Measurements from ENCODE around the gene ERC2.

ERC2 gene

GRCh38 chr3:55984626-55985025, 483.6 kb downstream of the ERC2 start:
- no peak for DNase-seq (ENCODE audit: low read depth)

DNA sequence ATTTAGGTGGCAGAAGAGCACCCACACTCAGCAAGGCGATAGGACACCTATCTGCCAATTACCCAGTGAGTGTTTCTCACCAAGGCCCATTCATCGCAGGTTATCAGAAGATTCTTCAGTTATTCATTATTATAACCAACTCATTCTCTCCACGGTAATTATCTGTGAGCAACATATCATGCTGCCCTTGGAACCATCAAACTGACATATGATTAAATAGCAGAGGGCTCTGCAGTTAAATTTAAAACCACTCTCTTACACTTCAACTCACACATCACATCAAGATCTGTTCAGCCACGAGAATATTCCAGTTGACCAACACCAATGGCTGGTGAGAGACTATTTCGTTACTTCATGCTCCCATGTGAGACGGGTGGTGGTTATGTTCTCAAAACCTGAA, 489.3 kb downstream of the ERC2 start:
- DNase-seq (ENCODE audit: low read depth): no peak

DNA sequence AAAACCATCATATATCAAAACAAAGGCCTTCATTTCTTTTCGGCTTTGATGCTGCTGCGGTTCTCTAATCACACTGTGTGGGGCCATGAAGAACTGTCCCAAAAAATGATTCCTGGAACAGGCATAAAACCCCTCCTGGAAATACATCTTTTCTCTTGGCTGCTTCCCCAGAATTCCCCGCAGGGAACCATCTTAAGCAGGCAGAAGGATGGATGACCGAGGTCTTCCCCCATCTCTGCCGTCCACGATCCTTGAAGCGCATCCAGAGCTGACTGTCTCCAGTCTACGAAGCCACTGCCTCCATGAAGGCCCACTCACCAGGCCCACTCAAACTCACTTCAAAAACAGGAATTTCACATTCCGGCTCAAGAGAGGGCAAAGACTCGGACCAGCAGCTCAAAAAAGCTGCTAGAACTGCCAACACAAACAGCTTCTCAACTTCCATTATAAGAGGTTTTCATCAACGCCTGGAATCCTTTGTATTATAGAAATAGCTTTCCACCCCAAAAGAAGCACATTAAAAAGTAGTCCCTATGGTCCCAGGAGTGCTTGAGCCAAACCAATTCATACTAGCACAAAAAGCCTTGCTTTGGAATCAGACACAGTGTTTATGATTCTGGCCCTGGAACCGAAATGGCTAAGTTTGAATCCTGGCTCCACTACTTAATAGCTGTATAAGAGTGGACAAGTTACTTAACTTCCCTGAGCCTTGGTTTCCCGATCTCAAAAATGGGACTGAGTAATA, 493.7 kb downstream of the ERC2 start:
- DNase-seq (ENCODE audit: low read depth): no peak

GRCh38 chr3:55969634-55970033, 498.6 kb downstream of the ERC2 start:
- DNase-seq (ENCODE audit: low read depth): no peak

- DNase-seq (ENCODE audit: low read depth): no peak
Observed at GRCh38 chr3:55968331-55968730, 499.9 kb downstream of the ERC2 start.

DNA sequence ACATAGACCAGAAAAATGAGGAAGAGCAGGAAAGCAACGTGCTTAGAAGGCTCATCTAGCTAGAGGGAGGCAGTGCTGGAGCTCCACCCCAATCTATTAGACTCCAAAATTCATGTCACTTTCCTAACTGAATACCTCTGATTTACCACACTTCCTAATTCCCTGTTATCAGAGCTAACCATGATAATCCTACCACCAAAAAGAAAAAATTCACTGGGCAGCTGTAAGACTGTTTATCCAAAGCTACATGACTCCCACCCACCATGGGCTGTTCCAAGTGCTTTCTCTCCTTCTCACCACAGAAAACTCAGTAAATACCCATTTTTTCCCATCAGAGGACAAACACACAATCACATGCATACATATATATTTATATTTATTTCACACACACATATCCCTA, 501.7 kb downstream of the ERC2 start:
- no peak for DNase-seq (ENCODE audit: low read depth)

DNA sequence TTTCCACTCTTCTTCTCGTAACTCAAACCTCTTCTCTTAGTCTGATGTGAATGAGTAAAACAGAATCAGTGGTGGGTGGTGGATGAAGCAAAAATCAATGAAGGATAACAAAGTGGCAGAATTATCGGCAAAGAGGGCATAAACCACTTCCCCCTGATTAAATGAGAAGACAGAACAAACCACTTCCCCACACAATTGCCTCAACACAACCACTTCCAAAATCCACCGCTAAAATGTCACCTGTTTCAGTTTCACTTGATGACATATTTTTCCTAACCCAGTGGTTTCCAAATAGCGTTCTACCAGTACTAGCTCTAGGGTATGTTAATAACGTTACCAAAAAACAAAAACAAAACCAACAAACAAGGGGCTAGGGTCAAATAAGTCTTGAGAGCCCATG, 502.5 kb downstream of the ERC2 start:
- DNase-seq (ENCODE audit: low read depth): no peak

GRCh38 chr3:55964491-55964985, 503.7 kb downstream of the ERC2 start:
- no peak for DNase-seq (ENCODE audit: low read depth)

GRCh38 chr3:55963601-55964000, 504.7 kb downstream of the ERC2 start:
- no peak for DNase-seq (ENCODE audit: low read depth)

DNA sequence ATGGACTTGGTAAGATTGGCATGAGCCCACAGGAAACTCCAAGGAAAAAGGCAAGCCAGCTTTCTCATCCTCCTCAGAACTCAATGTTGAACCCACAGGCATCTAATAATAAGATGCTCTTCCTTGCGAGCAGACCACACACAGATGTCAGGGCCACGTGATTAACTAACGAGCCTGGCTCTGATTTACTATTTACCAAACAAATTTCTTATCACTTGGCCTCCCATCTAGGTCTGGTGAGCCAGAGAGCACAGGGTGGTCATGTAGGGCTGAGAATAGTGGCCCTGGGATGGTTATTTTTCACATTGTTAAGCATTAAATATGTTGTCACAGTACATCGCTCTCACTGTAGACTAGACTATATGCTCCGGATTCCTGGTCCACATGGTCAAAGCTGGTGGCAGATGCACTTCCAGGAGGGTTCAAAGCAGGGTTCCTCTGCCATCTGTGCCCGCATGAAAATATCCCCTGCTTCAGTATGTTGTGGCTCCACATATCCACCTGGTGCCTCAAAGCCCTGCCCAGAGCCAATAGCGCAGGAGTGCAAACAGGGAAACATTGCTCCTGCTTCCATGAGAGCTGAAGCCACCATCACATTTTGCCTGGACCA, 508.7 kb downstream of the ERC2 start:
- no peak for DNase-seq (ENCODE audit: low read depth)

DNA sequence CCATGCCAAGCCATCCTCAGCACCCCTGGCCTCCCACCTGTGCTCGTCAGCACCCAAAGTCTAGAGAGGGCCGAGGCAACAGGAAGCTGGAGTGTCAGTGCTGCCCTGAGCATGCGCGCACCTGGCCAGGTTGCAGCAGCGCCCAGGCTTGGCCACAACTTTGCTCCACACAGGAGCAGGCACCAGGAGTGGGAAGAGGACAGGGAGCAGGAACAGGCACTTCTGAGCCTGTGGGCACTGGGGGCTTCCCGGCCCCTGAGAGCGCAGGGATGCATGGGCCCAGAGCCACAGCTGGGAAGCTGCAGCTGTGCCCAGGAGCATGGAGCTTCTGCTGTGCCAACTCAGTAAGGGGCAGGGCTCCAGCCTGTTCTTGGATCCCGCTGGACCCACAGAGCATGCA, 509.7 kb downstream of the ERC2 start:
- DNase-seq (ENCODE audit: low read depth): no peak

DNA sequence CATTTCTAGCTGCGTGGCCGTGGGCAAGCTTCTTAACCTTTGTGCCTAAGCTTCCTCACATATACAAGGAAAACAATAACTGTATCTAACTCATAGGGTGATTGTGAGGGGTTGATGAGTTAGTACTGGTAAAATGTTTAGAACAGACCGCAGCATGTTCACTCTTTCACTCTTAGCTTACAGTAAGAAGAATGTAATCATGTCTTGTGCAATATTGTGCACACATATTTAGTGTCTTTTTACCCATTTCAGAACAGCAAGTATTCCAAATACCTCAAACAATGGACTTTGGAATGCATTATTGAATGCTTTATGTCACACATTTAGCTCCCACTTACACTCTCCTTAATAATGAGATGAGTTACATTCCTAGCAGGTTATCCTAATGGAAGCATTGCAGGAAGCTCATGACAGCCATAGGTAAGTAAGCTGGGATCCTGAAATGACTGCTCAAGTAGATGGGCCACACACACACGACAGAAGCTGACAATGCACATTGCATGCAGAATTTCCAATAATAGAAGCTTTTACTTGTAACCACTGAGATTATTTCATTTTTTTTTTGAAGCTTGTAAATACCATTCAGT, 512.3 kb downstream of the ERC2 start:
- no peak for DNase-seq (ENCODE audit: low read depth)

DNA sequence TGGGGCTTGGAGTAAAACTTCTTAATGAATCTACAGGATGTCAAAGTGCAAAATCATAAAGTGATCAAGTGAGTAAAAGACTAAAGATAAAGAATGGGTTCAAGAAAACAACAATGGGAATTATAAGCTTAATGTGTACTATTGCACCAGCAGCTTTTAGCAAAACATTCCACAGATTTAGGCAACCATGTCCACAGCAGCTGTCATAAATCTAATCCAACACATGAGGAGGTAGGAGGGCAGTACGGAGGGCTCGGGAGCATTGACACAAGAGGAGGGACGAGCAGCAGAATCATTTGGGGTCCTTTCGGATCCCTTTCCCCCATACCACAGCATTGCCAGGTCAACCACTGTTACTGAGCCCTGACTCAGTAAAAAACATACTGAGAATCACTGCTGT, 516.9 kb downstream of the ERC2 start:
- DNase-seq (ENCODE audit: low read depth): no peak

DNA sequence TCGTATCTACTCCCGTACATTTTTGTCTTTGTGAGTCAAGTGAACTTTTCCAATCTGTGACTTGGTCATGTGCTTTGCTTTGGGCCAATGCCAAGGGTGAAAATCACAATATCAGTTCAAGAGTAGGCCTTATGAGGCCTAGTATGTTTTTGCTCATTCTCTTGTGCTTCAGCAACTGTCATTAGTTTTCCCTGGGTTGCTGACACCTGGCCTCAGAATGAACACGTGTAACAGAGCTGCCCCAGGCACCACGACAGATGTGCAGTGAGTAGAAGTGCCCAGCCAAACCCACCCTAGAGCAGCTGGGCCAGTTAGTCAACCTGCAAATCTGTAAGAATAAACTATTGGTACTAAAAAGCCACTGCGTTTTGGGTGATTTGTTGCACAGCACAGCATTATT, 520.9 kb downstream of the ERC2 start:
- DNase-seq (ENCODE audit: low read depth): no peak

DNA sequence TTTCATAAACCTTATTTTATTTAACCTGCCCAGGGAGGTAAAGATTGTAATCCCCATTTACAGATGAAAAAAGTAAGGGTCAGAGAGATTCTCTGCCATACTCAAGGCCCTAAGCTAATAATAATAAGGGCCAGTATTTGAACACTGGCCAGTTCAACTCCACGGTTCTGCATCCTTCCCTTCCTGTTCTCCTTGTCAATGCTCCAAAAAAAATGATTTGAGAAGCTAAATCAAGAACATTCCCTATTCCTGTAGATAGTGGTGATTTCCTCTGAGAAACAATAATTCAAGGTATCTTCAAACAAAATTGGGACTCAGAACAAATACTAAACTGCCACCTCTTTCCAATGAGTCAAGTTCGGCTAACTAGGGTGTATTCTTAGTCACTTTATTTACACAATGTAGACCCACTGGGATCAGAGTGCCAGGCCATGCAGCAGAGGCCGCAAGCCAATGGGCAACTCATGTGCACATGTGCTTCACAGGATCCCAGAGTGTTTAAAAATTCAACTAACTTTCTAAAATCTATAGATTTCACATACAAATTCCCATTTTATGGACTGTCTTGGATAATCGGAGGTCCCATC, 521.6 kb downstream of the ERC2 start:
- no peak for DNase-seq (ENCODE audit: low read depth)

DNA sequence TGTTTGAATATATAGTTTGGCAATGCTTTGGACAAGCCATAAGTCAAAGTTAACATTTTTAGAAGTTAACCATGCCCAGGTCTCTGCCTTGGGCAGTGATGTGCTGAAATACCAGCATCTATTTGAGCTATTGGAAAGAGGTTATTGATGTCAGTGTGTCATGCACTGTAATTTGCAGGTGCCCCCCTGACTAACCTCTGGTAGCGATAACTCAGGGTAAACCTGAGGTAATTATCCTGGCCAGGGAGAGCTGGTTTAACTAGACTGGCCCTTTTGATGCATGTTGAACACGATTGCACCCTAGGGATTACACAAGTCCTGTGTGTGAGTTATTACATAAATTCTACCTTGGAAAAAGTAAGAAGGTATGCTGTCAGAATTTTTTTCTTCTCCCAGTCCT, 525.4 kb downstream of the ERC2 start:
- no peak for DNase-seq (ENCODE audit: low read depth)

DNA sequence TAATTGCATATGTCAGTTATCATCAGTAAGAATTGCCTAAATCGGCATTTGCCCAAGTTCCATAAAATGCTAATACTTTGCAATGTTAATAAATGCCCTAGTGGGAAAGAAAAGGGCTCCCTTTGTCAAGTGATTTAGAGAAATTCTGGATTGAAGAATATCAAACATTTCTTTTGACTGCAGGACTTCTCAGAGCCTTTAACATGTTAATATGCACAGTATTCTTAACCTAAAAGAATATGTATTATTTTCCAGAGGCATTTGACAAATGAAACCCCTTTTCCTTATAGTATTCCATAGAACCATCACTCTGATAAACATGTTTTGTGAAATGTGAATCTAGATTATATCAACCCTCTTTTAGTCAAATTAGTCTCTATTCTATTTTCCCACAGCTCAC, 529.0 kb downstream of the ERC2 start:
- no peak for DNase-seq (ENCODE audit: low read depth)

- no peak for DNase-seq (ENCODE audit: low read depth)
Observed at GRCh38 chr3:55937301-55937700, 531.0 kb downstream of the ERC2 start.

DNA sequence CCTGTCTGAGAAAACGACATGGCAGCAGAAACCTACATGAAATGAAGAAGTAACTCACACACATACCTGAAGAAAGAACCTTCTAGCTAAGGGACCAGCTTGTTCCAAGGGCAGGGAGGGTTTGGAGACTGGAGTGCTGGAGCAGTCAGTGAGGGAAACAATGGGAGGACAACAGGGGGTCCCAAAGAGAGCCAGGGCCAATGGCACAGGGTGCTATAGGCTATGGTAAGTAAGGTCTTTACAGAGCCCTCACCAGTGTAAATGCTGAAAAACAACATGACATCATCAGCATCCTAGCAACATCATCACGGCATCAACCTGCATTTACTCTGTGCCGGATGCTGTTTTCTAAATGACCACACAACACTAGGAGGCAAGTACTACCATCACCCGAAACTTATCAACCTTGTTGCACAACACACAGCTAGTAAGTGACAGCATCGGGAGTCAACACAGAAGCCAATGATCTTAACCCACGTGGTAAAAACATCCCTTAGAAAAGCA, 531.7 kb downstream of the ERC2 start:
- no peak for DNase-seq (ENCODE audit: low read depth)

DNA sequence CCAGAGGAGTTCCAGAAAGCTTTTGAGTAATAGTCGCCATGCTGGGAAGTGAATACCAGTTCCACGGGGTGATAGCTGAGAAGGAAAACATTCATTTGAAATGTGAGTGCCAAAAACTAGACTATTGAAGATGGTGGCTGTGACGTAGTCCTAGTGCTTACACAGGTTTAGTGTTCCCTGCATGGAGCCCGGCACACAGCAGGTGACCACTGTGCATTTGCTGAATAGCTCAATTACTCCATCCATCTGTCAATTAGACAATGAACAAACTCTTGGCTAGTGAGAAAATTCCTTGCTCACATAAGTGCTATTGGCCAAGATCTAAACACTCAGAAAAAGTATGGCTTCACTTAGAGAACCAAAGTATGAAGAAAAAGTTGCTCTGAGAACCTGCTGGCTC, 533.0 kb downstream of the ERC2 start:
- DNase-seq (ENCODE audit: low read depth): no peak

GRCh38 chr3:55934771-55935170, 533.5 kb downstream of the ERC2 start:
- DNase-seq (ENCODE audit: low read depth): no peak

DNA sequence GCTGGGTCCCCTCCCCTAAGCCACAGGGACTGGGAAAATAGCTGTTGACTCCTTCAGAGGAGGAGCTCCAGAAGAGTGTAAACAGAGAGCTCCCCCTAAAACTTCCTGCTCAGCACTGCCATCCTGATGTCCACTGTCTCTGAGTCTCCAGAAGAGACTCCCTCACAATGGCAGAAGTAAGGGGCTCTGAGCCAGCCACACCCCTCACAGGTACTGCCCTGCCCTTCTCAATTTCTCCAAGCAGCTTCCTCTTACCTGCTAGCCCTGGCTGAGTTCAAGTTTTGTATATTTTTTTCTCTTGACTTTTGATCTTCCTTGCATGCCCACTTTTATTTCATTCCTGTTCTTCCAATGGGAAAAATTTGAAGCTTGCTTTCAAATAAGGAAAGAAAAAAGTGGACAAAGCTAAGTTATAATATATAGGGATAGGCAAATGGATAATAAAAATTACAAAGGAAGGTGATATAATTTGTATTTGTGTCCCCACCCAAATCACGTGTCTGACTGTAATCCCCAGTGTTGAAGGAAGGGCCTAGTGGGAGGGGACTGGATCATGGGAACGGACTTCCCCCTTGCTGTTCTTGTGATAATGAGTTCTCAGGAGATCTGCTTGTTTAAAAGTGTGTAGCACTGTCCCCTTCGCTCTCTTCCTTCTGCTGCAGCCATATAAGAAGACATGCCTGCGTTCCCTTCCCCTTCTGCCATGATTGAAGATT, 539.0 kb downstream of the ERC2 start:
- DNase-seq (ENCODE audit: low read depth): no peak

All from stromal cell of bone marrow (primary cell).